PC-9 (cell line): ENCODE measurements around the gene ADGRD2. TPM values are rescaled to one million over a fixed set of nuclear protein-coding genes. Genes with fewer than 3 reads are reported as not detected.

Source experiments
- BruUV-seq: library from RNA; stranded (reverse); fragments of 400-500 nt; replicated peaks from 2 replicates; lab custom pipeline; 2021; lab: Mats Ljungman, UMichigan
- CTCF ChIA-PET: fragments of 300-600 bp; sonication (Branson Sonifier 250); formaldehyde crosslinking; loops from one replicate; lab custom pipeline; 2022; ENCODE audit warnings: antibody characterized with exemption; lab: Charles Lee
- POLR2A ChIA-PET: fragments of 300-600 bp; sonication (Branson Sonifier 250); formaldehyde crosslinking; loops from one replicate; lab custom pipeline; 2022; ENCODE audit warnings: antibody characterized with exemption; ENCODE audit not compliant: unreplicated experiment; lab: Charles Lee
- DNase-seq, 2 experiments: peaks; one replicate each; pipeline versions ENCODE4 v3.0.0 to v3.0.0-alpha.2; 2015 to 2022; ENCODE audit warnings: mixed read lengths in 1 of 2
- H2AFZ ChIP-seq: fragments of 200-600 bp; sonication (generic); 2 replicates; pipeline ENCODE4 v1.8.1; 2017; ENCODE audit warnings: antibody characterized with exemption
- H3F3A ChIP-seq: fragments of 200-600 bp; sonication (generic); 2 replicates; pipeline ENCODE4 v1.8.1; 2017; ENCODE audit warnings: antibody characterized with exemption, mild to moderate bottlenecking, low read depth; ENCODE audit not compliant: insufficient read depth
- H3K27ac ChIP-seq: fragments of 200-600 bp; sonication (generic); 2 replicates; pipeline ENCODE4 v1.6.1; 2016; ENCODE audit warnings: mixed run types
- H3K27me3 ChIP-seq: fragments of 200-600 bp; sonication (generic); 2 replicates; pipeline ENCODE4 v1.6.1; 2016; ENCODE audit warnings: low read depth, mixed run types; ENCODE audit not compliant: insufficient read depth
- H3K36me3 ChIP-seq: fragments of 200-600 bp; sonication (generic); 2 replicates; pipeline ENCODE4 v1.6.1; 2016; ENCODE audit warnings: low read depth, mixed run types
- H3K4me1 ChIP-seq: fragments of 200-600 bp; sonication (generic); replicated peaks from 2 replicates; pipeline ENCODE4 v1.6.1; 2016; ENCODE audit warnings: mixed run types; ENCODE audit not compliant: insufficient read depth
- H3K4me2 ChIP-seq: fragments of 200-600 bp; sonication (generic); 2 replicates; pipeline ENCODE4 v1.6.1; 2017; ENCODE audit warnings: mixed run types
- H3K4me3 ChIP-seq: fragments of 200-600 bp; sonication (generic); 2 replicates; pipeline ENCODE4 v1.6.1; 2016; ENCODE audit warnings: mixed run types
- H3K79me2 ChIP-seq: fragments of 200-600 bp; sonication (generic); 2 replicates; pipeline ENCODE4 v1.6.1; 2017; ENCODE audit warnings: low read depth, mixed run types
- H3K9me2 ChIP-seq: fragments of 200-600 bp; sonication (generic); 2 replicates; pipeline ENCODE4 v1.8.1; 2017; ENCODE audit warnings: mild to moderate bottlenecking; ENCODE audit not compliant: insufficient read depth
- H3K9me3 ChIP-seq: fragments of 200-600 bp; sonication (generic); 2 replicates; pipeline ENCODE4 v1.8.1; 2016; ENCODE audit warnings: low read depth; ENCODE audit not compliant: insufficient read depth
- H4K20me1 ChIP-seq: fragments of 200-600 bp; sonication (generic); 2 replicates; pipeline ENCODE4 v1.8.1; 2017; ENCODE audit not compliant: insufficient read depth
- CTCF ChIP-seq: fragments of 200-600 bp; sonication (generic); conservative IDR thresholded peaks from 2 replicates; pipeline ENCODE4 v1.6.1; 2017; ENCODE audit warnings: mixed run types, antibody characterized with exemption, mild to moderate bottlenecking, moderate library complexity
- EZH2 ChIP-seq: fragments of 200-600 bp; sonication (generic); IDR thresholded peaks from 2 replicates; pipeline ENCODE4 v1.8.0; 2017; ENCODE audit warnings: antibody characterized with exemption, low read depth
- intact Hi-C: fragments of 100-400 bp; cut with micrococcal nuclease; formaldehyde crosslinking; loops from one replicate; pipeline ENCODE4 v1.10.0; 2022; ENCODE audit not compliant: unreplicated experiment
- total RNA-seq: library from RNA; stranded (reverse); gene quantifications from 2 replicates; pipeline ENCODE4 v1.2.3, GENCODE V29; 2021

Gene ADGRD2
- total RNA-seq, 1 experiment from 2014 or later, result not detected

GRCh38 chr9:124506433-124506832 is 56.2 kb downstream of the ADGRD2 start:
- Histone ChIP-seq H3K4me3 (no peak overlapping the region), H3F3A (no peaks in the 10 kb centered on the region), H3K4me2 (no peak overlapping the region), H3K79me2 (no peaks in the 10 kb centered on the region), H4K20me1 (no peaks in the 10 kb centered on the region), H3K27me3 (no peaks in the 10 kb centered on the region), H2AFZ (no peak overlapping the region), H3K9me2 (no peaks in the 10 kb centered on the region), H3K4me1 (no peaks in the 10 kb centered on the region), H3K36me3 (no peaks in the 10 kb centered on the region), H3K9me3 (no peaks in the 10 kb centered on the region), H3K27ac (no peak overlapping the region)
- BruUV-seq, result no TSS peak
- ChIA-PET CTCF (interaction anchor here (0.5 kb wide), 1 partner anchor 12 kb away, joined by 3 read pairs; no protein-coding TSS in a partner anchor), POLR2A (no interaction called here)
- TF ChIP-seq CTCF, result no peak
- no peak for TF ChIP-seq EZH2
- DNase-seq, result no peak
- intact Hi-C loops, result no loop called here

DNA sequence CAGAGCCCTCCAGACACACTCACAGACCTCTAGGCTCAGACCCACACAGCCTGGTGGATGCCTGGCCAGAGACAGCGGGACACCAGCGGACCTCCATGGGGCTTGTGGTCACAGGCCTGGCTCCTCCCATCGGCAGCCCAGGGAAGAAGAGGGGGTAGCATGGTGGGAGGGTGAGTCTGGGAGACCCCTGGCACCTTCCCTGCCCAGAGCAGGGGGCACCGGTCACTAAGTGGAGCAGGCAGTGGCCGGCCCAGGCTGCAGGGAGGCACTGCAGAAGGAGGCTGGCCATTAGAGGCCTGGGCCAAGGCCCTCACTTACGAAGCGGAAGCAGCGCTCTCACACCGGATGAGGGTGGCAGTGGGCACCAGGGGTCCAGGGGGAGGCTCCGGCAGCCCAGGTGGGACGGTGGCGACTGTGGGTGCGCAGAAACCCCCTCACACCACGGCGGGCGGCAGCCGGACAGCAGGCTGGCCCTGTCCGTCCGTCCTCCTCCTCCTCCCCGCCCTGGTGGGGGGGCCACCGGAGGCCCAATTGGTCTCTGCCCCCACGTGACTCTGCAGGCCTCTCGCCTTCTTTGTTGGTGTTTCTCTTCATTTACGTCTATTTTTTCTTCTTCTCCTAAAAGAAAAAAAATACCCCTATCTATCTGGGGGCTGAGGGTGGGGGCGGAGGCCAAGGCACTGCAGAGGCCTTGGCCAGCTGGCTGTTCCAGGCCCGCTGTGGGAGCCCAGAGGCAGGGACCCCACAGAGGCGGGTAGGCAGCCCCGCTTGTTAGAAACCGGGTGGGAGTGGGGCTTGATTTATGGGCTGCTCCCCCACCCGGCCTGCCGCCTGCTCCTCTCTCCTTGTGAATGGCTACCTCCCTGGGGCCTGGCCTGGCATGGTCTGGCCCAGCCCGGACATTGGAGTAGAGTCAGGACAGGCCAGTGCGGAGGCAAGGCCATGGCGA is 57.0 kb downstream of the ADGRD2 start, which contains the start of gene NR5A1:
TSS of gene NR5A1 (minus strand) at position 469 of the 949 bp plus-strand sequence. CDS start 4,004 bp downstream, outside the sequence.
- TF ChIP-seq EZH2 (no peak), CTCF (no peak)
- H3K9me3 ChIP-seq, result no peaks in the 10 kb centered on the region
- no peak within 1 kb of the TSS for H2AFZ ChIP-seq
- ChIA-PET CTCF (interaction anchor here (0.5 kb wide), 1 partner anchor 12 kb away, joined by 3 read pairs; no protein-coding TSS in a partner anchor), POLR2A (no interaction called here)
- H3K27me3 ChIP-seq, result no peaks in the 10 kb centered on the region
- intact Hi-C loops, result no loop called here
- H3F3A ChIP-seq, result no peaks in the 10 kb centered on the region
- no peaks in the 10 kb centered on the region for H4K20me1 ChIP-seq
- no peak within 1 kb of the TSS for H3K4me3 ChIP-seq
- no peaks in the 10 kb centered on the region for H3K36me3 ChIP-seq
- no peaks in the 10 kb centered on the region for H3K4me1 ChIP-seq
- no TSS peak for BruUV-seq
- H3K27ac ChIP-seq, result no peak within 1 kb of the TSS
- H3K79me2 ChIP-seq, result no peaks in the 10 kb centered on the region
- H3K9me2 ChIP-seq, result no peaks in the 10 kb centered on the region
- no peak for DNase-seq
- no peak within 1 kb of the TSS for H3K4me2 ChIP-seq

DNA sequence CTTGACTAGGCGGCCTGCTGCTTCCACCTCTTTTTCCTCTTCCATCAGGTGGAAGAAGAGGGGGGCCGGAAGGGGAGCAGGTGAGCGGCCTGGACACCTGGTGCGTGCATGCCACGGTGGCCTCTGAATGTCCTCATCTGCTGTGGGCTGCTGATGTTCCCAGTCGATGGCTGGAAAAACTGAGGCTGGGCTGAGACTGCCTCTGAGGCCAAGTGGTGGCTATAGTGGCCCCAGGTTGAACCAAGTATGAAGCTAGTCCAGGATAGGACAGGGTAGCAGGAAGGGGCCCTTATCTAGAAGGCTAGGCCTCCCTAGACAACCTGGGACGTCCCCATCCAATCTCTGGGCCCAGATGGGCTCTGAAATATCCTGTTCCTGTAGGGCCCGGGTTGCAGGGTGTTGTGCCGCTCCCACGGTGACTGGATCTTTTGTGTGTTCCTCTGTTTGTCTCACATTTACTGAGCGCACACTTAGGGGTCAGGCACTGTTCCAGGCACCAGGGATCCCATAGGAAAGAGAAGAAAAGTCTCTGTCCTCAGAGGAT is 57.7 kb downstream of the ADGRD2 start:
- POLR2A ChIA-PET, result no interaction called here
- CTCF ChIA-PET, result no interaction called here
- H3K4me2 ChIP-seq, result no peak overlapping the region
- no peak overlapping the region for H3K27ac ChIP-seq
- no peaks in the 10 kb centered on the region for H3K9me3 ChIP-seq
- no peak overlapping the region for H3K4me3 ChIP-seq
- BruUV-seq, result no TSS peak
- no peaks in the 10 kb centered on the region for H3F3A ChIP-seq
- H3K36me3 ChIP-seq, result no peaks in the 10 kb centered on the region
- H4K20me1 ChIP-seq, result no peaks in the 10 kb centered on the region
- no peaks in the 10 kb centered on the region for H3K9me2 ChIP-seq
- no peaks in the 10 kb centered on the region for H3K79me2 ChIP-seq
- H3K4me1 ChIP-seq, result no peaks in the 10 kb centered on the region
- H3K27me3 ChIP-seq, result no peaks in the 10 kb centered on the region
- TF ChIP-seq EZH2, result no peak
- H2AFZ ChIP-seq, result no peak overlapping the region
- intact Hi-C loops, result no loop called here
- no peak for DNase-seq
